DOHH2 (cell line): ENCODE measurements around the gene WDR31.

Experiments used
- CTCF ChIP-seq: fragments of 200-600 bp; sonication (generic); IDR thresholded peaks from one replicate; pipeline ENCODE4 v1.5.1; 2014; ENCODE audit warnings: antibody characterized with exemption, mild to moderate bottlenecking, low read depth, low read length; ENCODE audit not compliant: poor library complexity, severe bottlenecking
- EZH2phosphoT487 ChIP-seq: fragments of 200-600 bp; sonication (generic); IDR thresholded peaks from 2 replicates; pipeline ENCODE4 v1.6.1; 2017; ENCODE audit warnings: borderline replicate concordance, mild to moderate bottlenecking, antibody characterized with exemption, low read length, moderate library complexity, mixed read lengths

- no peak for TF ChIP-seq CTCF
- no peak for TF ChIP-seq EZH2phosphoT487
These were observed 29.5 kb downstream of the WDR31 start for GRCh38 chr9:113310538-113310937.
